Upper lobe of right lung (tissue), 1 donor: Measurements from ENCODE around the gene MED26. TPM values are rescaled to one million over a fixed set of nuclear protein-coding genes. Genes with fewer than 3 reads are reported as not detected.

Experiments
- ATAC-seq: fragments of 200-7000 bp; cut with Tn5 transposase; one replicate; pipeline ENCODE4 v1.9.1; 2020; ENCODE audit warnings: mild to moderate bottlenecking, moderate library complexity
- DNase-seq: peaks from one replicate; pipeline ENCODE4 v3.0.0-alpha.2; 2020
- H3K27ac ChIP-seq: fragments of 200-600 bp; one replicate; pipeline ENCODE4 v1.8.0; 2022
- H3K27me3 ChIP-seq: fragments of 200-600 bp; one replicate; pipeline ENCODE4 v1.8.0; 2022; ENCODE audit warnings: mild to moderate bottlenecking
- H3K36me3 ChIP-seq: fragments of 200-600 bp; one replicate; pipeline ENCODE4 v1.8.0; 2022
- H3K4me1 ChIP-seq: fragments of 200-600 bp; one replicate; pipeline ENCODE4 v1.8.0; 2022
- H3K4me3 ChIP-seq: fragments of 200-600 bp; one replicate; pipeline ENCODE4 v1.8.0; 2022; ENCODE audit warnings: mild to moderate bottlenecking
- H3K9me3 ChIP-seq: fragments of 200-600 bp; one replicate; pipeline ENCODE4 v1.8.0; 2022
- CTCF ChIP-seq: fragments of 200-600 bp; IDR thresholded peaks from one replicate; pipeline ENCODE4 v1.8.0; 2022; ENCODE audit warnings: antibody characterized with exemption
- intact Hi-C: fragments of 100-400 bp; cut with DNase I; formaldehyde crosslinking; loops from one replicate; pipeline ENCODE4 v1.11.0; 2022
- total RNA-seq: library from RNA; stranded (reverse); fragmentation: NEBNext Ultra II Directional; extraction: Animal tissue kit (Norgen Biotek cat#: 25700); gene quantifications from one replicate; pipeline ENCODE4 v1.2.1, GENCODE V29; 2021
- donor health status: DM: no; HTN: yes; CAD: no; lungs with severe emphysema.

MED26 gene
- total RNA-seq, 1 donor from 2014 or later, result 13.4 TPM

- TF ChIP-seq CTCF, result no peak
- Histone ChIP-seq H3K4me3 (no peak overlapping the region), H3K36me3 (no peaks in the 10 kb centered on the region), H3K4me1 (peaks cover 81% of the 10 kb centered on the region), H3K27me3 (no peaks in the 10 kb centered on the region), H3K9me3 (no peaks in the 10 kb centered on the region), H3K27ac (peak overlapping the region; percentile 47)
- DNase-seq (no peak), ATAC-seq (no peak)
- intact Hi-C loops, result no loop called here
These were observed 39.0 kb downstream of the MED26 start for GRCh38 chr19:16588824-16589577.

- Histone ChIP-seq H3K4me1 (peaks cover 81% of the 10 kb centered on the region), H3K36me3 (no peaks in the 10 kb centered on the region), H3K27ac (peak overlapping the region; percentile 47), H3K27me3 (no peaks in the 10 kb centered on the region), H3K4me3 (peak overlapping the region; percentile 25), H3K9me3 (no peaks in the 10 kb centered on the region)
- DNase-seq, result no peak
- no peak for TF ChIP-seq CTCF
- ATAC-seq, result peak; percentile 60
- intact Hi-C loops, result no loop called here
These were observed 39.9 kb downstream of the MED26 start for GRCh38 chr19:16587833-16588823.

GRCh38 chr19:16586991-16587832 lies 40.8 kb downstream of the MED26 start:
- H3K36me3 ChIP-seq, result no peaks in the 10 kb centered on the region
- H3K4me1 ChIP-seq, result peaks cover 84% of the 10 kb centered on the region
- no peak for DNase-seq
- intact Hi-C loops, result no loop called here
- peak overlapping the region; percentile 25 for H3K4me3 ChIP-seq
- no peak for ATAC-seq
- H3K27ac ChIP-seq, result peak overlapping the region; percentile 49
- no peak for TF ChIP-seq CTCF
- no peaks in the 10 kb centered on the region for H3K27me3 ChIP-seq
- H3K9me3 ChIP-seq, result no peaks in the 10 kb centered on the region

- intact Hi-C loops, result no loop called here
- Histone ChIP-seq H3K36me3 (no peaks in the 10 kb centered on the region), H3K4me1 (peaks cover 91% of the 10 kb centered on the region), H3K9me3 (no peaks in the 10 kb centered on the region), H3K4me3 (no peak overlapping the region), H3K27me3 (no peaks in the 10 kb centered on the region), H3K27ac (peak overlapping the region; percentile 49)
- no peak for TF ChIP-seq CTCF
- DNase-seq (no peak), ATAC-seq (no peak)
These were observed 41.5 kb downstream of the MED26 start for GRCh38 chr19:16586477-16586871.

GRCh38 chr19:16585808-16586476 lies 42.1 kb downstream of the MED26 start:
- no peak for TF ChIP-seq CTCF
- ATAC-seq (no peak), DNase-seq (no peak)
- Histone ChIP-seq H3K36me3 (no peaks in the 10 kb centered on the region), H3K27ac (peak overlapping the region; percentile 49), H3K4me3 (no peak overlapping the region), H3K27me3 (no peaks in the 10 kb centered on the region), H3K9me3 (no peaks in the 10 kb centered on the region), H3K4me1 (peaks cover 91% of the 10 kb centered on the region)
- intact Hi-C loops, result no loop called here
